H1 (cell line): Measurements from ENCODE around the gene CTDNEP1. TPM values are rescaled to one million over a fixed set of nuclear protein-coding genes. Genes with fewer than 3 reads are reported as not detected.
A peak's percentile ranks its signal among the peaks of the same experiment; 100 is the strongest.

ENCODE experiments used
- CTCF ChIA-PET: fragments of 300-600 bp; sonication (Branson Sonifier 250); formaldehyde crosslinking; loops from one replicate; lab custom pipeline; 2021; ENCODE audit not compliant: partially characterized antibody; lab: Charles Lee
- POLR2A ChIA-PET: fragments of 300-600 bp; sonication (Branson Sonifier 250); formaldehyde crosslinking; loops from one replicate; lab custom pipeline; 2021; ENCODE audit warnings: inconsistent platforms; ENCODE audit not compliant: partially characterized antibody; lab: Charles Lee
- DNase-seq, 2 experiments: peaks; one replicate each; pipeline versions ENCODE4 v3.0.0 to v3.0.0-alpha.2; 2010 to 2022; ENCODE audit warnings: low spot score in 2 of 2, low read depth in 1 of 2, mixed read lengths in 1 of 2
- FAIRE-seq: peaks from 2 replicates; lab custom pipeline; 2011; peaks lifted over from hg19 to GRCh38; lab: Jason Lieb, UNC
- H2AFZ ChIP-seq: 2 replicates; pipeline ENCODE4 v1.8.1; 2012; ENCODE audit warnings: low read length, inconsistent platforms
- H2AK5ac ChIP-seq: 2 replicates; pipeline ENCODE4 v1.6.1; 2013; ENCODE audit warnings: low read depth, low read length
- H2BK120ac ChIP-seq: replicated peaks from 2 replicates; pipeline ENCODE3; 2013; ENCODE audit warnings: low read depth, low read length, inconsistent platforms
- H2BK12ac ChIP-seq: 2 replicates; pipeline ENCODE4 v1.6.1; 2013; ENCODE audit warnings: low read depth, low read length
- H2BK15ac ChIP-seq: 2 replicates; pipeline ENCODE4 v1.6.1; 2013; ENCODE audit warnings: low read length
- H2BK20ac ChIP-seq: 2 replicates; pipeline ENCODE4 v1.6.1; 2013; ENCODE audit warnings: low read length
- H2BK5ac ChIP-seq: 2 replicates; pipeline ENCODE4 v1.6.1; 2013; ENCODE audit warnings: low read depth, low read length
- H3K14ac ChIP-seq: 2 replicates; pipeline ENCODE4 v1.6.1; 2013; ENCODE audit warnings: inconsistent platforms; ENCODE audit not compliant: insufficient read length
- H3K18ac ChIP-seq: 2 replicates; pipeline ENCODE4 v1.6.1; 2013; ENCODE audit warnings: low read length; ENCODE audit errors: extremely low read depth
- H3K23ac ChIP-seq: 2 replicates; pipeline ENCODE4 v1.6.1; 2013; ENCODE audit warnings: inconsistent platforms; ENCODE audit not compliant: insufficient read length
- H3K23me2 ChIP-seq: 2 replicates; pipeline ENCODE4 v1.6.1; 2013; ENCODE audit warnings: low read depth, low read length
- H3K27ac ChIP-seq: 2 replicates; pipeline ENCODE4 v1.6.1; 2011; ENCODE audit warnings: low read depth, low read length, inconsistent platforms
- H3K27me3 ChIP-seq, 4 experiments: replicated peaks in 1 of 4; 1 replicate in 1 of 4; 2 replicates in 3 of 4; pipeline versions ENCODE4 v1.6.1 to v1.8.1; 2011 to 2013; ENCODE audit warnings: low read length in 3 of 4, mild to moderate bottlenecking in 3 of 4, inconsistent platforms in 2 of 4, mixed read lengths in 2 of 4, moderate library complexity in 1 of 4; ENCODE audit not compliant: control insufficient read depth in 3 of 4, insufficient read depth in 3 of 4; ENCODE audit errors: extremely low read depth in 1 of 4
- H3K36me3 ChIP-seq, 4 experiments: 2 replicates each; pipeline versions ENCODE4 v1.6.1 to v1.8.1; 2011 to 2013; ENCODE audit warnings: mild to moderate bottlenecking in 4 of 4, low read length in 3 of 4, moderate library complexity in 2 of 4, control low read depth in 1 of 4, inconsistent platforms in 1 of 4; ENCODE audit not compliant: insufficient read depth in 4 of 4, control insufficient read depth in 2 of 4
- H3K4ac ChIP-seq: replicated peaks from 2 replicates; pipeline ENCODE3; 2013; ENCODE audit warnings: low read length, low read depth, mixed read lengths, inconsistent platforms; ENCODE audit not compliant: insufficient read length
- H3K4me1 ChIP-seq, 4 experiments: replicated peaks in 1 of 4; 1 replicate in 1 of 4; 2 replicates in 3 of 4; pipeline versions ENCODE4 v1.6.1 to v1.8.1; 2011 to 2013; ENCODE audit warnings: low read length in 3 of 4, inconsistent platforms in 2 of 4, mixed read lengths in 1 of 4; ENCODE audit not compliant: insufficient read depth in 4 of 4, control insufficient read depth in 3 of 4
- H3K4me2 ChIP-seq, 2 experiments: 2 replicates each; pipeline versions ENCODE4 v1.6.1 to v1.8.1; 2011 to 2013; ENCODE audit warnings: low read depth in 2 of 2, low read length in 2 of 2, control low read depth in 1 of 2, inconsistent platforms in 1 of 2, mild to moderate bottlenecking in 1 of 2; ENCODE audit not compliant: insufficient read depth in 1 of 2
- H3K4me3 ChIP-seq, 4 experiments: fragments of 200-600, 300-600 bp in 1 of 4; sonication (generic), shearing (Covaris generic), sonication (Bioruptor Twin) in 1 of 4; 2 replicates each; pipeline versions ENCODE4 v1.5.1 to v1.8.1; 2011 to 2016; ENCODE audit warnings: low read length in 4 of 4, low read depth in 3 of 4, control low read depth in 2 of 4, inconsistent platforms in 2 of 4, mild to moderate bottlenecking in 2 of 4, mixed read lengths in 1 of 4, moderate library complexity in 1 of 4; ENCODE audit not compliant: insufficient read depth in 2 of 4; ENCODE audit errors: extremely low read depth in 1 of 4
- H3K56ac ChIP-seq: replicated peaks from 2 replicates; pipeline ENCODE3; 2013; ENCODE audit warnings: low read depth, mild to moderate bottlenecking, mixed read lengths, low read length, inconsistent platforms; ENCODE audit not compliant: insufficient read length
- H3K79me1 ChIP-seq: 2 replicates; pipeline ENCODE4 v1.6.1; 2013; ENCODE audit warnings: low read depth, low read length, control low read depth
- H3K79me2 ChIP-seq, 2 experiments: 2 replicates each; pipeline versions ENCODE4 v1.6.1 to v1.8.1; 2012 to 2013; ENCODE audit warnings: low read length in 2 of 2, mild to moderate bottlenecking in 2 of 2, inconsistent platforms in 1 of 2; ENCODE audit not compliant: insufficient read depth in 2 of 2, control insufficient read depth in 1 of 2
- H3K9ac ChIP-seq, 4 experiments: replicated peaks in 1 of 4; 1 replicate in 1 of 4; 2 replicates in 3 of 4; pipeline versions ENCODE4 v1.6.1 to v1.8.1; 2011 to 2013; ENCODE audit warnings: low read depth in 3 of 4, low read length in 3 of 4, control low read depth in 2 of 4, mild to moderate bottlenecking in 2 of 4, moderate library complexity in 2 of 4, inconsistent platforms in 1 of 4; ENCODE audit errors: extremely low read depth in 1 of 4
- H3K9me3 ChIP-seq, 2 experiments: 2 replicates each; pipeline versions ENCODE4 v1.6.1 to v1.8.1; 2012 to 2013; ENCODE audit warnings: mild to moderate bottlenecking in 2 of 2, moderate library complexity in 2 of 2, control low read depth in 1 of 2, inconsistent platforms in 1 of 2, low read depth in 1 of 2, low read length in 1 of 2, mixed read lengths in 1 of 2; ENCODE audit not compliant: insufficient read depth in 2 of 2
- H4K20me1 ChIP-seq, 2 experiments: replicated peaks in 1 of 2; 2 replicates each; pipeline versions ENCODE3 to v1.8.1; 2011 to 2013; ENCODE audit warnings: inconsistent platforms in 2 of 2, low read length in 2 of 2, mild to moderate bottlenecking in 1 of 2; ENCODE audit not compliant: insufficient read depth in 2 of 2, control insufficient read depth in 1 of 2
- H4K5ac ChIP-seq: 2 replicates; pipeline ENCODE4 v1.6.1; 2013; ENCODE audit warnings: low read length, low read depth, mixed read lengths, inconsistent platforms; ENCODE audit not compliant: insufficient read length
- H4K8ac ChIP-seq: 2 replicates; pipeline ENCODE4 v1.8.0; 2013; ENCODE audit warnings: mild to moderate bottlenecking, moderate library complexity, low read length, inconsistent platforms; ENCODE audit not compliant: insufficient read depth; ENCODE audit errors: extremely low read depth
- H4K91ac ChIP-seq: replicated peaks from 2 replicates; pipeline ENCODE3; 2013; ENCODE audit warnings: low read length, mixed read lengths, inconsistent platforms; ENCODE audit not compliant: insufficient read length
- ATF2 ChIP-seq: IDR thresholded peaks from 2 replicates; pipeline ENCODE4 v1.6.1; 2012; ENCODE audit warnings: low read length, inconsistent platforms
- BACH1 ChIP-seq: IDR thresholded peaks from 2 replicates; pipeline ENCODE4 v1.6.1; 2012; ENCODE audit warnings: low read length, improper control_type of control experiment
- CEBPB ChIP-seq: IDR thresholded peaks from 2 replicates; pipeline ENCODE4 v1.6.1; 2012; ENCODE audit warnings: low read depth, low read length
- HDAC6 ChIP-seq: IDR thresholded peaks from one replicate; pipeline ENCODE4 v1.7.1; 2012; ENCODE audit warnings: low read depth, mild to moderate bottlenecking, inconsistent platforms, low read length, moderate library complexity
- JUN ChIP-seq: IDR thresholded peaks from 2 replicates; pipeline ENCODE4 v1.6.1; 2011; ENCODE audit warnings: low read depth, mild to moderate bottlenecking, improper control_type of control experiment, low read length
- NANOG ChIP-seq: IDR thresholded peaks from 2 replicates; pipeline ENCODE4 v1.6.1; 2011; ENCODE audit warnings: low read length, low read depth, mild to moderate bottlenecking, inconsistent platforms; ENCODE audit not compliant: insufficient read depth, poor library complexity, severe bottlenecking
- RAD21 ChIP-seq, 2 experiments: IDR thresholded peaks in 1 of 2; conservative IDR thresholded peaks in 1 of 2; 2 replicates each; pipeline ENCODE4 v1.6.1; 2011; ENCODE audit warnings: low read depth in 2 of 2, low read length in 2 of 2, improper control_type of control experiment in 1 of 2, inconsistent platforms in 1 of 2, mild to moderate bottlenecking in 1 of 2, moderate library complexity in 1 of 2
- RFX5 ChIP-seq: IDR thresholded peaks from 2 replicates; pipeline ENCODE4 v1.6.1; 2011; ENCODE audit warnings: low read depth, low read length, improper control_type of control experiment, borderline replicate concordance
- SP1 ChIP-seq: IDR thresholded peaks from 2 replicates; pipeline ENCODE4 v1.6.1; 2011; ENCODE audit warnings: low read depth, low read length
- SUZ12 ChIP-seq: fragments of 200-600 bp; sonication (generic); IDR thresholded peaks from 2 replicates; pipeline ENCODE4 v1.6.1; 2012; ENCODE audit warnings: mild to moderate bottlenecking, inconsistent platforms, low read length, moderate library complexity, mixed read lengths
- TEAD4 ChIP-seq: IDR thresholded peaks from 2 replicates; pipeline ENCODE4 v1.6.1; 2012; ENCODE audit warnings: low read depth, low read length, inconsistent platforms, mixed read lengths
- WGBS, 2 experiments: shearing (Covaris generic) in 1 of 2; methylation state at CpG; one replicate each; pipeline versions ENCODE4 v1.1.6 to v1.1.7; 2013 to 2015; ENCODE audit warnings: low lambda C conversion rate in 2 of 2, mixed read lengths in 2 of 2, inconsistent platforms in 1 of 2, low coverage in 1 of 2, missing lambda C conversion rate in 1 of 2; ENCODE audit not compliant: insufficient replicate concordance in 2 of 2, insufficient coverage in 1 of 2, insufficient read length in 1 of 2; ENCODE audit errors: extremely low coverage in 1 of 2, missing lambda C conversion rate in 1 of 2; 5-methylcytosine and 5-hydroxymethylcytosine counted together
- polyA plus RNA-seq, 7 experiments: library from polyadenylated mRNA; depleted of rRNA in 3 of 7; stranded (reverse) in 5 of 7; unstranded in 2 of 7; fragments of >200 nt in 5 of 7; fragments of 200-250 nt in 2 of 7; gene quantifications; 1 replicate in 5 of 7; 2 replicates in 1 of 7; 4 replicates in 1 of 7; pipeline versions ENCODE4 v1.2.1 to v1.2.3, GENCODE V29; 2011 to 2013; ENCODE audit warnings: missing spikeins in 2 of 7, mixed read lengths in 2 of 7
- total RNA-seq: library from RNA; stranded (reverse); fragmentation: NEBNext Ultra II Directional; extraction: Animal tissue kit (Norgen Biotek cat#: 25700); gene quantifications from 2 replicates; pipeline ENCODE4 v1.2.1, GENCODE V29; 2021

CTDNEP1 gene
- total and polyA plus RNA-seq, 2 of the 8 experiments (the other 6 are each of a cell fraction or from before 2014, with no cell fraction given): 114 to 123 TPM

DNA sequence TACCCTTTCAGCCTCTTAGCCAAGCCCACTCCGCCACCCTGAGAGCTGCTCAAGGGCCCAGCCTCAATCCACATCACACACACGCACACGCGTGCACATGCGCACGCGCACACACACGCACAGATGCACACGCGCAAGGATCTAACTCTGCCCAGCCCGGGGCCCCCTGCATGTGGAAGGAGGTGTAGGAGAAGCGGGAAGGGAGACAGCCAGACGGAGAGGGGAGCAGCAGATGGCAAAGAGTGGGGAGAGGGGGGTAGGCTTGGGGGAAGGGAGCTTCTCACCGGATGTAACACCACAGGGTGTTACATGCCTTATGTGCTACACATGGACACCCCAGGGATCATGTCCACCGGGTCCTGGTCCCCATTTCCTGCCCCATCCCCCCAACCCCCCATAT is 47.2 kb downstream of the CTDNEP1 start:
- Histone ChIP-seq H4K5ac (no peak overlapping the region), H2AK5ac (no peak overlapping the region), H2BK120ac (no peak overlapping the region), H2BK12ac (no peak overlapping the region), H3K4me1 (peaks cover 5 to 27% (median 23%) of the 10 kb centered on the region in 4 experiments), H2BK5ac (no peak overlapping the region), H2BK20ac (no peak overlapping the region), H3K4me3 (peak overlapping the region; percentile 11 to 69 (median 38); a peak in 3 of 8 replicates), H2BK15ac (no peak overlapping the region), H2AFZ (no peak overlapping the region), H3K79me2 (peaks cover 0 to 27% of the 10 kb centered on the region in 2 experiments; a peak in 1 of 4 replicates), H3K18ac (no peak overlapping the region; the same call in 1 of the 2 replicates), H4K20me1 (peaks cover 3 to 20% of the 10 kb centered on the region in 2 experiments), H3K79me1 (peaks cover 22% of the 10 kb centered on the region; the same call in 1 of the 2 replicates), H3K4ac (no peak overlapping the region), H3K27ac (peak overlapping the region; percentile 68), H3K56ac (no peak overlapping the region), H3K27me3 (no peaks in the 10 kb centered on the region; a peak in 1 of 7 replicates), H3K36me3 (peaks cover 19 to 30% (median 25%) of the 10 kb centered on the region in 4 experiments), H3K23me2 (peaks cover 18% of the 10 kb centered on the region; the same call in 1 of the 2 replicates), H3K23ac (no peak overlapping the region), H4K8ac (peak overlapping the region; percentile 38; the same call in 1 of the 2 replicates), H3K9me3 (no peaks in the 10 kb centered on the region), H4K91ac (no peak overlapping the region), H3K9ac (peak overlapping the region in 2 of 4 experiments; percentile 13 to 22; a peak in 2 of 7 replicates), H3K14ac (no peak overlapping the region), H3K4me2 (peak overlapping the region; percentile 64 to 79)
- POLR2A ChIA-PET: interaction anchor here (1.4 to 2.0 kb wide), 2 partner anchors 14 to 58 kb away, joined by 4 to 8 read pairs; partner anchors contain the start of genes CLDN7 and DLG4
- no peak for DNase-seq
- no peak for FAIRE-seq
- 90% methylated on average over 14 of the region's 15 CpGs; no CpG with 5 or more reads in 1 of the 2 experiments for WGBS, 2 experiments
- TF ChIP-seq RFX5 (no peak), SP1 (no peak), BACH1 (no peak), ATF2 (no peak), JUN (no peak), RAD21 (IDR thresholded peaks at IDR 0.05 in 1 of 2, conservative IDR thresholded peaks at IDR 0.05 in 1 of 2; ENCODE audit: low read depth in 2 of 2, low read length in 2 of 2) (no peak), SUZ12 (no peak), TEAD4 (no peak), NANOG (no peak), CEBPB (no peak), HDAC6 (no peak)
- CTCF ChIA-PET: interaction anchor here (0.7 to 0.8 kb wide), 2 partner anchors 26 to 34 kb away, joined by 3 to 4 read pairs; no protein-coding TSS in a partner anchor
